Measurements from ENCODE around the gene MAP2K2. TPM values are rescaled to one million over a fixed set of nuclear protein-coding genes. Genes with fewer than 3 reads are reported as not detected.

The MAP2K2 gene
- total and polyA plus RNA-seq, 2 donors (not counting 1 experiment from before 2014, with no cell fraction given): 138 to 181 TPM

DNA sequence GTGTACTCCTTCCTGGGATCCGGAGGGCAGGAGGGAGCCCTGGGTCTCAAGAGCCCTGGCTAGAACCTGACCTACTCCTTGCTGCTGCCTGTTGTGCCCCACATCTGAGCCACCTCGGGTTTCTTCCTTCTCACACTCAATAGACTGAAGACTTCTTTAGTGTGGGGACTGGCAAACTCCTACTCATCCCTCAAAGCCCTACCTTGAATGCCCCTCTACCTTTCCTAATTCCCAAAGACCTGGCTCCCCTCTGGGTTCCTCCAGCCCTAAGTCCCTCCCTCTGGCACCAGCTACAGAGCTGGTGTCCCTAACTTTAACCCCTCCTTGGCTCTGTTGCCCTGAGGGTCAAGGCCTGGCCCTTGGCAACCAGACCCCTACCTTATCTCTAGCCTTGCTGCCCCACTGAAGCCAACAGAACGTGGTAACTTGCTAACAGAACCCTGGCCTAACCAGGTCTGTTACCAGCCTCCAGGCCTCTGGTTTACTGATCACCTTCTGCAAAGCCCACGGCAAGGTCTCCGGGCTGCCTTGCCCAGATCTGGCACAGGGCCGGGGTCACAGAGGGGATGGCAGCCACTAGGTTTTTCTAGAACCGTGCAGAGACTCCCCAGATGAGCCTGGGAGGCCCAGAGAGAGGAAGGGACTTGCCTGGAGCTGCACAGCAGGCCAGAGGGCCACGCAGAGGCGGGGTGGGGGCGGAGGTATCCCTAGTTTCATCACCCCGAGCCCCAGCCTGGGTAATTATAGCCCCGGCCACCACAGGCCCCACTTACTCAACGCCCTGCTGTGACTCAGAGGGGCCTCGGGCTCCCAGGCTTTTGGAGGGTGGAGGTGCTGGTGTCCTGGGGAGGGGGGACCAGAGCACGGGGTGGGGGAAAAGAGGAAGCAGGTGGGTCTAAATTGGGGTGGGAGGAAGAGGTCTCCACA lies 72.5 kb downstream of the MAP2K2 start:
- ChIA-PET CTCF (interaction anchor here (1.6 kb wide), 1 partner anchor 88 kb away, joined by 3 read pairs; no protein-coding TSS in a partner anchor), POLR2A (interaction anchor here (0.6 to 0.7 kb wide), 2 partner anchors 10 to 1074 kb away, joined by 4 to 8 read pairs; no protein-coding TSS in a partner anchor)
- Histone ChIP-seq H3K27ac (ENCODE audit: low read length in 2 of 2) (peak overlapping the region in 1 of 2 donors; percentile 13), H3K9ac (ENCODE audit: low read length) (no peak overlapping the region), H3K4me3 (ENCODE audit: control extremely low read depth in 1 of 5, extremely low read depth in 1 of 5, insufficient read depth in 1 of 5, low read depth in 2 of 5, low read length in 4 of 5) (no peak overlapping the region), H4K20me1 (ENCODE audit: control insufficient read depth, insufficient read depth, low read length, poor library complexity, severe bottlenecking) (peaks cover 95% of the 10 kb centered on the region), H3K79me2 (ENCODE audit: control insufficient read depth, insufficient read depth, low read length) (peaks cover 95% of the 10 kb centered on the region), H2AFZ (ENCODE audit: insufficient read depth, low read depth, low read length, poor library complexity, severe bottlenecking) (no peak overlapping the region), H3K27me3 (replicated peaks in 1 of 4; ENCODE audit: control extremely low read depth in 1 of 4, control insufficient read depth in 3 of 4, insufficient read depth in 4 of 4, low read length in 3 of 4) (no peaks in the 10 kb centered on the region), H3K9me3 (ENCODE audit: control extremely low read depth in 1 of 3, control insufficient read depth in 2 of 3, insufficient read depth in 1 of 3, low read length in 2 of 3) (peaks cover 0 to 8% (median 0%) of the 10 kb centered on the region in 3 donors), H3K4me2 (replicated peaks; ENCODE audit: low read depth, low read length, poor library complexity, severe bottlenecking) (peak overlapping the region; percentile 25), H3K4me1 (ENCODE audit: control insufficient read depth in 2 of 2, insufficient read depth in 2 of 2, low read length in 2 of 2) (peaks cover 0 to 10% of the 10 kb centered on the region in 2 donors), H3K36me3 (replicated peaks in 1 of 2; ENCODE audit: control extremely low read depth in 1 of 2, control insufficient read depth in 1 of 2, extremely low read depth in 1 of 2, insufficient read depth in 2 of 2, low read length in 1 of 2) (peaks cover under 1 to 54% of the 10 kb centered on the region in 2 experiments)
- no peaks in the 10 kb centered on the region for H3K9me3 Mint-ChIP-seq (ENCODE audit: insufficient read depth)
- no peak overlapping the region for H3K4me3 Mint-ChIP-seq
- no peaks in the 10 kb centered on the region for H3K27me3 Mint-ChIP-seq
- WGBS (ENCODE audit: insufficient coverage): 79% methylated on average over 8 of the region's 15 CpGs
- peaks cover 28% of the 10 kb centered on the region for H3K4me1 Mint-ChIP-seq
- H3K27ac Mint-ChIP-seq: peak overlapping the region; percentile 72
- no peak for DNase-seq
- TF ChIP-seq, protein P1, sequence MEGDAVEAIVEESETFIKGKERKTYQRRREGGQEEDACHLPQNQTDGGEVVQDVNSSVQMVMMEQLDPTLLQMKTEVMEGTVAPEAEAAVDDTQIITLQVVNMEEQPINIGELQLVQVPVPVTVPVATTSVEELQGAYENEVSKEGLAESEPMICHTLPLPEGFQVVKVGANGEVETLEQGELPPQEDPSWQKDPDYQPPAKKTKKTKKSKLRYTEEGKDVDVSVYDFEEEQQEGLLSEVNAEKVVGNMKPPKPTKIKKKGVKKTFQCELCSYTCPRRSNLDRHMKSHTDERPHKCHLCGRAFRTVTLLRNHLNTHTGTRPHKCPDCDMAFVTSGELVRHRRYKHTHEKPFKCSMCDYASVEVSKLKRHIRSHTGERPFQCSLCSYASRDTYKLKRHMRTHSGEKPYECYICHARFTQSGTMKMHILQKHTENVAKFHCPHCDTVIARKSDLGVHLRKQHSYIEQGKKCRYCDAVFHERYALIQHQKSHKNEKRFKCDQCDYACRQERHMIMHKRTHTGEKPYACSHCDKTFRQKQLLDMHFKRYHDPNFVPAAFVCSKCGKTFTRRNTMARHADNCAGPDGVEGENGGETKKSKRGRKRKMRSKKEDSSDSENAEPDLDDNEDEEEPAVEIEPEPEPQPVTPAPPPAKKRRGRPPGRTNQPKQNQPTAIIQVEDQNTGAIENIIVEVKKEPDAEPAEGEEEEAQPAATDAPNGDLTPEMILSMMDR (IDR thresholded peaks at IDR 0.05): no peak
- no peak for ATAC-seq (ENCODE audit: low read depth)
- intact Hi-C loops (cut with micrococcal nuclease): no loop called here

DNA sequence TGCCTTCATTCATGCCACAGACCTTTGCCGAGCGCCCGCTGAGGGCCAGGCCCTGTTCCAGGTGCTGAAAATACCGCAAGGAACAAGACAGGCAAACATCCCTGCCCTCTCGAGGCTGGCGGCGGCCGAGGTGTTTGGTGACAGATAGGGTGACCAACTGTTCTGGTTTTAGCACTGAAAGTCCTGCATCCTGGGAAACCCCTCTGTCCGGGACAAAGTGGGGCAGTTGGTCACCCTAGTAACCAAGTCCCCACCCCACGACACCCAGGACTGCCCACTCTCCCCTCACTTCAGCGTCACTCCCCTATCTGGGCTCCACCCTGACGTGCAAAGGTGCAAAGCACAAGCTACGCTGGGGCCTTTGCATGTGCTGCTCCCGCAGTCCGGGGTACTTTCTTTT lies 74.5 kb downstream of the MAP2K2 start:
- Histone ChIP-seq H3K79me2 (ENCODE audit: control insufficient read depth, insufficient read depth, low read length) (peaks cover 94% of the 10 kb centered on the region), H2AFZ (ENCODE audit: insufficient read depth, low read depth, low read length, poor library complexity, severe bottlenecking) (no peak overlapping the region), H4K20me1 (ENCODE audit: control insufficient read depth, insufficient read depth, low read length, poor library complexity, severe bottlenecking) (peaks cover 95% of the 10 kb centered on the region), H3K4me3 (ENCODE audit: control extremely low read depth in 1 of 5, extremely low read depth in 1 of 5, insufficient read depth in 1 of 5, low read depth in 2 of 5, low read length in 4 of 5) (no peak overlapping the region), H3K27me3 (replicated peaks in 1 of 4; ENCODE audit: control extremely low read depth in 1 of 4, control insufficient read depth in 3 of 4, insufficient read depth in 4 of 4, low read length in 3 of 4) (no peaks in the 10 kb centered on the region), H3K36me3 (replicated peaks in 1 of 2; ENCODE audit: control extremely low read depth in 1 of 2, control insufficient read depth in 1 of 2, extremely low read depth in 1 of 2, insufficient read depth in 2 of 2, low read length in 1 of 2) (peaks cover 4 to 48% of the 10 kb centered on the region in 2 experiments), H3K4me1 (ENCODE audit: control insufficient read depth in 2 of 2, insufficient read depth in 2 of 2, low read length in 2 of 2) (peaks cover 0 to 10% of the 10 kb centered on the region in 2 donors), H3K27ac (ENCODE audit: low read length in 2 of 2) (no peak overlapping the region), H3K9ac (ENCODE audit: low read length) (no peak overlapping the region), H3K9me3 (ENCODE audit: control extremely low read depth in 1 of 3, control insufficient read depth in 2 of 3, insufficient read depth in 1 of 3, low read length in 2 of 3) (peaks cover 0 to 8% (median 0%) of the 10 kb centered on the region in 3 donors), H3K4me2 (replicated peaks; ENCODE audit: low read depth, low read length, poor library complexity, severe bottlenecking) (no peak overlapping the region)
- intact Hi-C loops (cut with micrococcal nuclease): no loop called here
- Mint-ChIP-seq H3K27ac (no peak overlapping the region), H3K9me3 (ENCODE audit: insufficient read depth) (no peaks in the 10 kb centered on the region), H3K27me3 (no peaks in the 10 kb centered on the region), H3K4me1 (peaks cover 23% of the 10 kb centered on the region), H3K4me3 (no peak overlapping the region)
- TF ChIP-seq EZH2 (IDR thresholded peaks at IDR 0.05; ENCODE audit: borderline replicate concordance, insufficient read depth, low read depth, low read length, poor library complexity, severe bottlenecking): no peak
- TF ChIP-seq, protein P1 (IDR thresholded peaks at IDR 0.05): no peak
- CTCF ChIA-PET: interaction anchor here (1.1 kb wide), 1 partner anchor 90 kb away, joined by 3 read pairs; no protein-coding TSS in a partner anchor
- POLR2A ChIA-PET: no interaction called here
- 91% methylated on average over 15 of the region's 15 CpGs for WGBS (ENCODE audit: insufficient coverage)
- no peak for DNase-seq
- ATAC-seq (ENCODE audit: low read depth): no peak

All from B cell (primary cell).